NCI-H748 treated with DMSO at 0.1 percent for 48 hours (cell line): ENCODE measurements around the gene EDNRA.
"Not testable (repeated sequence)": the region's sequence is repeated elsewhere in the genome, so short reads cannot be mapped to it uniquely, and the experiment has no call there.

Experiments used
- DNase-seq: peaks from one replicate; lab custom pipeline; 2025; lab: John Stamatoyannopoulos, UW

EDNRA gene

DNA sequence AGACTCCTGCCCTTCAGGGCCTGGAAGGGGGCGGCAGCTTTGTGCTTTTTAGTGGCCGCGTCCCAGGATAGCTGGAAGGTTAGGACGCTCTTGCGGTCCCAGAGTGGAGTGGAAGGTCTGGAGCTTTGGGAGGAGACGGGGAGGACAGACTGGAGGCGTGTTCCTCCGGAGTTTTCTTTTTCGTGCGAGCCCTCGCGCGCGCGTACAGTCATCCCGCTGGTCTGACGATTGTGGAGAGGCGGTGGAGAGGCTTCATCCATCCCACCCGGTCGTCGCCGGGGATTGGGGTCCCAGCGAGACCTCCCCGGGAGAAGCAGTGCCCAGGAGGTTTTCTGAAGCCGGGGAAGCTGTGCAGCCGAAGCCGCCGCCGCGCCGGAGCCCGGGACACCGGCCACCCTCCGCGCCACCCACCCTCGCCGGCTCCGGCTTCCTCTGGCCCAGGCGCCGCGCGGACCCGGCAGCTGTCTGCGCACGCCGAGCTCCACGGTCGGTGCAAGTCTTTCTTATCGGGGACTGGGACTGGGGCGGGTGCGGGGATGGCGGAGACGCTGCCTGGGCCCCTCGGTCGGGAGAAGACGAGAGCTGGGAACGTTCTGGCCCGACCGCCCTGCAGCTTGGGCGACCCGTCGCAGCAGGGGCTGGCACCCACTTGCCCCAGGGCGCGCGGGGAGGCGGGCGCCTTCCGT lies at the start of gene EDNRA:
Gene EDNRA (plus strand): TSS at position 207 of the 686 bp plus-strand sequence. CDS start 4,585 bp downstream, outside the sequence.
- DNase-seq: no peak

- not testable (repeated sequence) for DNase-seq
Observed at GRCh38 chr4:147434370-147434769, 46.5 kb upstream of the EDNRA start.

DNA sequence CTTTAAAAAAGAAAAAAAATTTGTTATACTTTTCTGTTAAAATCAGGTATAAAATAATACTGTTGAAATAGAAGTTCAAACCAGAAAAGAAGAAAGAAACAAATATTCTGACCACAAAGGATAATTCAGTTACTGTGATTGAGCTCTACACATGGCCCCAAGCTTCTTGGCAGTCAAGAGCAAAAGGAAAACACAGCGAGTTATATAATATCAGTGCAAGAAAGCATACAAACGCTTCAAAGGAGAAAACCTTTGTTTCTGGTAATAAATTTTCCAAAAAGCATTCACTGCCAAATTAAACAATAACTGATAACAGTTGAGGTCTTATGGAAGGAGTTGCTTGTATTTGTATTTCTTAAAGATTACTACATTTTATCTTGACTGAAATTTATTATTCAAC lies 40.5 kb upstream of the EDNRA start:
- no peak for DNase-seq

- DNase-seq: no peak
Observed at GRCh38 chr4:147447786-147448185, 33.1 kb upstream of the EDNRA start.

DNA sequence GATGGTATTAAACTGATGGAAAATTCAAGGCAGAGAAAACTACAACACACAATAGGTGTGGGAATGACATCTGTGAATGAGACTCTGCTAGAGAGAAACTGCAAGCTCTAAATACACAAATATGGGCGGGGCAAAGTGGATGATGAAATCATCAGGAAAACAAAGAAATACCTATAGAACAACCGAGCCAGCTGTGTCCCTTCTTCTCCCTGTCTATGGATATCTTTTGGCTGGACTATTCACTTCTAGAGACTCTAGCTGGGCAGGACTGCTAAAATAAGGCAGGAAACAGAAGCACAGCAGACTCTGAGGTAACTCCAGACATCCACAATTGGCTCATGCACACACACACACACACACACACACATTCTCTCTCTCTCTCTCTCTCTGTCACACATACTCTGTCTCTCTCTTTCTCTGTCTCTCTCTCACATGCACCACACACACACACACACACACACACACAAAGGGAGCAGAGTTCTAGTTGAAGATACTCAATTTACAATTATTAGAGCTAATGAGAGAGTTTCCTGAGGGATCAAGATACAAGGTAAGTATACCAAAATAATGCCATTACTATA lies 27.2 kb upstream of the EDNRA start:
- no peak for DNase-seq

DNA sequence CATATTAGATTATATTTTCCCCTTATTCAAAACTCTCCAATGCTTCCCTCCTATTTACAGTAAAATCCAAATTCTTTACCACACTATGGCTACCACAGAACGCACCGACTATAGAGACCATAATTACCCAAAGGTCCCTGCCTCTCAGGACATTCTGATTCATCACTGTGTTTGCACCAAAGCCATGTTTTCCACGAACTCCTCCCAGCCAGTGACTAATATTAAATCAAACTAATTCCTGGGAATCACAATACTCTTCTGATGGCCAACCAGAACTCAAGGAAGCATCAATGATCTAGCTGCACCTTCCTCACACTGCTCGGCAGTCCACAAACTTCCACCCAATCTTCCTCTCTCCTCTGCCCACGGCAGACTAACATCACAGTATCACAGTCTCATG lies 24.2 kb upstream of the EDNRA start:
- no peak for DNase-seq

DNA sequence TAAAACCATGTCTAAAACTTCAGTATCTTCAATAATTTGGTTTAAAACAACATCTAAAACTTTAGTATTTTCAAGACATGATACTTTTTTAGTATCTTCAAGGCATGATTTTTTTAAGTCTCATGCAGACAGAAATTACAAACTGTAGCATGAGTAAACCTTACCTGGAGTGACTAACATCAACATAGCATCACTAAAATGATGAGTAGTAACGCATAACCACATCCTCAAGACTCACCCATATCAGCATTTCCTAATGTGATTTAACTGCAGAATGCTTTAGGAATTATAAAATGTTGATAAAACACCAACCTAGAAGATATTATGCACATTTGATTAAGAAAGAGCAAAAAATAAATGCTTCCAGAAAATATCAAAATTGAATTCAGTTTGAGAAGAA lies 19.7 kb upstream of the EDNRA start:
- DNase-seq: no peak

- no peak for DNase-seq
Observed at GRCh38 chr4:147463065-147463464, 17.8 kb upstream of the EDNRA start.

DNA sequence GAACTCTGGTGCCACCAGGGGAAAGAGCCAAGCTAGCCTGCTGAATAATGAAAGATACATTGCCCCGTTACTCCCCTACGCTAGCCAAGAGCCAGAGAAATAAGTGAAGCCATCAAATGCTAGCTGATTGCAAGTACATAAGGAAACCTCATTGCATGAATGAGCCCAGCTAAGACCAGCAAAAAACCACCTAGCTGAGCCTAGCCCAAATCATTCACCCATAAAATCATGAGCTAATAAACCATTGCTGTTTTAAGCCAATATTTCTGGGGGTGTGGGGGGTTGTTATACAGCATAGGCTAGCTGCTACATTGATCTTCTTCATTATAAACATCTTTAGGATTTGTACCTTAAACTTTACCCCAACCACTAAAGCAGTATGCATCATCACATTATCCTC lies 15.4 kb upstream of the EDNRA start:
- DNase-seq: no peak

GRCh38 chr4:147477439-147477838 lies 3.5 kb upstream of the EDNRA start:
- no peak for DNase-seq

GRCh38 chr4:147479376-147479775 lies 1.5 kb upstream of the EDNRA start:
- DNase-seq: no peak

- DNase-seq: no peak
Observed at GRCh38 chr4:147479786-147480185, 1.1 kb upstream of the EDNRA start.

DNA sequence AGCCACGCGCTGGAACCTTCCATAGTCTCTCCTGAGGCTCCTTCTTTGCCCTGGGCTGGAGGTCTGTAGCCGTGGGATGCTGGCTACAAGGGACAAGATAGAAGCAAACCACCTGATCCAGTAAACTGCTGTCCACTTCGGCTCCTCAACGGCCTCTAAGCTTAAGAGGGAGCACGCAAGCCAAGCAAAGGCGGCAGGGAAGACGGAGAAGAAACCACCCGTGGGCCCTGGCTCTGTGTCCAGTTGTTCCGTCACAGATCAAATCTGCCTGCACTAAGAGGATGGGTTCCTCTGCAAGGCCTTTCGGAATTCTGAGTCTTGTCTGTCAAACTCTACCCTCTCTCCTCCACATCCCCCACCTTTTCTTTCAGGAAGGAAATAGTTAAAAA lies 401 bp upstream of the EDNRA start:
- no peak for DNase-seq

DNA sequence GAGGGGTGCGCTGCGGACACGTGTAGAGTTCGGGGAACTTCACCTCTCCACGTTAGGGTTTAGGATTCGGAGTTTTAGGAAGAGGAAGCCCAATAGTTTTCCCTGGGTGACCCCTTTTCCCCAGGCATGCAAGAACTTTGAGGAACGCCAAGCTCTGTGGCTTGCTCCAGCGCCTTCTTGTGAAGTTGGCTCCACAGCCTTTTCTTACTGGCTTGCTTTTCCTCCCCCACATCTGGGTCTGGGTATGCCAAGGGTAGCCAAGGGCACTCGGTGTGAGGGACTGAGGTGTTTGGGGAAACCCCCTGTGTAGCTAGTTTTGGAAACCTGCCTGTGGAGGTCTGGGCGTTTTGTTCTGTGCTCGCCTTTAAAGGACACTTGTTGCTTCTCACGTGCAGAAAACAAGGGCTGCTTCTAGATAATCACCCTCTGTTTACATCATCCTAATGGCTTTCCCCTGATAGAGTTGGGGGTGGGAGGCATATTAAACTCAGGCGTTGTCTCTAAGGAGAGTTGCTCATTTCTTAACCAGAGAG lies 746 bp downstream of the EDNRA start:
- DNase-seq: no peak

DNA sequence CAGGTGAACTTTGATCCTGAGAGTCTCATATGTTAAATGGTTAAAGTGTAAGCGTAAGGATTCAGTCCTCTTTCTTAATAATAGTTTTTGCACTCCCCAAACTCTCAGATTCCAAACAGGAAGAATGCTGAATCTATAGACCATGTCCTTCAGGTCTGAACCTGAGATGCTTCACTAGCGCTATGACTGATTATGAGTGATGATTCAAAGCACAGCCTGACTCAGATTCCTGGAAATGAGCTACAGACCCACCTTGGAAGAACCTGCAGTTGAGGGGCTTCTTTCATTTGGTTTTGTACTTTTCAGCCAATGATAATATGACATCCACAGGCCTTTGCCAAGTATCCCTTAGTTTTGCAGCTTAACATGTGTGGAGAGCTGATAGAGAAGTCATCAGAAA lies 1.4 kb downstream of the EDNRA start:
- DNase-seq: no peak

- no peak for DNase-seq
Observed at GRCh38 chr4:147485167-147485566, 4.3 kb downstream of the EDNRA start.

DNA sequence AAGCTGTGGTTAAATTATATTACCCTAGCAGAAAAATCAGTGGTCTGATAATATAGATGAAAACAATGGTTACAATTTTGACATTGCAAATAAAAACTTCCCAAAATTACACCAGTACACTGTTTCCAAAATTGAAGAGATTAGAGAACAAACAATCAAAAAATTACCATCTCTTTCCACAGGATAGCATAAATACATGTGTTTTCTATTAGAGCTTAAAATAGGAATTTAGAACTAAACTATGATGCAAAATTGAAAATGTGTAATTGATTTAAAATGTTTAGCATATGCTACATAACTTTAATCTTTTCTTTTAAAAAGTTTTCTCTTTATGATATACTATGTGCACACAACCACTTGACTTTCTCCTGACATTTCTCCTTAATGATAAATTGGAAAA lies 6.7 kb downstream of the EDNRA start:
- no peak for DNase-seq

DNA sequence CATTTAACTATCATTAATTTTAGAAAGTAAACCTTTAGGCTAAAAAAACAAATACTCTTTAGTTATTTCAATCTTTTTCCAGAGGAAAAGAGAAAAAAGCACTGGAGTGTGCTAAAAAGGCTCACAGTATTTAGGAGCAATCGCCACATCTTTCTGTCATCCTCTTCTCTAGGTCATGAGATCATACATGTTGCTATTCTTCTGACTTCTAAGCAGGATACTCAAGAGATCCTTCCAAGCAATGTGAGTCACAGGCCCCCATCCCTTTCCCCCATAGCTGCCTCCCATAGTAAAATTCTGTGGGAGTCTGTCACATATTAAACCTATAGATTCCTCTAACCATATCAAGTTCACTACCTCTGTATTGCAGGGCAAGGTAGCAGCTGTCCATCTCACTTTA lies 7.7 kb downstream of the EDNRA start:
- DNase-seq: no peak

GRCh38 chr4:147491086-147491485 lies 10.2 kb downstream of the EDNRA start:
- DNase-seq: no peak

DNA sequence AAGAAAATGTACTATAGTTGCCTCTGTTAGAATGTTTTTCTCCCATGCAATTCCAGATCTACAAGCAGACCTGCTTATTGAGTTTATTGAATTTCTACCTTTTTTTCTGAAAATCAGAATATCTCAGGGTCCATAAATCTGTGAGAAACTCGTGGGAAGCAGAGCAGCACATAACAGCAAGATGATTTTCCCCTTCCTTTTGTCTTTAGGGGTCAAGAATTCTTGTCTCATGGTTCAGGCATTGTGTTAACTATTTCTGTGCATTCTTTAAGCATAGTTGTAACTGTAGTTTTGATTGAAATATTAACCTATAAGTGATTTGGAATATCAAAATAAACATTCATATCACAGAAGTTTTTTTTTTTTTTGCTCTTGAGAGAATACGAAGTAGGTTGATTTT lies 11.4 kb downstream of the EDNRA start:
- DNase-seq: no peak

DNA sequence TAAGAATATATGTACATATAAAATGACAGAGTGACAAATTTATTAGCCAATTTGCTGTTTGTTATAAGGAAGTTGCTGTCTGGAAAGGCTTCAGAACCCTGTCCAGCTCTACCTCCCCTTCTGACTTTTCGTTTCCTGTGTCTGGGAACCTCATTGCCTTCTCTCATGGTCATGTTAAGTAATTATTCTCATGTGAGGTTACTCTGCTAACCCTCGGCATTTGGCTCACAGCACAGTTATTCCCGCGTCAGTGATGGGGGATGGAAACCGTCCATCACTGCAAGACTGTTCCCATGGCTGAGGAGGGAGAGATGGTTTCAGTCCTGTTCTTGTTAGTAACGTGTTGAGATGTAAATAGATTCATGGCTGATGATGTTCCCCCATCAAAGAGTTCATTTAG lies 11.9 kb downstream of the EDNRA start:
- DNase-seq: no peak

GRCh38 chr4:147493307-147493706 lies 12.4 kb downstream of the EDNRA start:
- no peak for DNase-seq

- no peak for DNase-seq
Observed at GRCh38 chr4:147494301-147494700, 13.4 kb downstream of the EDNRA start.

- DNase-seq: no peak
Observed at GRCh38 chr4:147496500-147496899, 15.6 kb downstream of the EDNRA start.
